T-cell (primary cell): Measurements from ENCODE around the gene PLAU. TPM values are rescaled to one million over a fixed set of nuclear protein-coding genes. Genes with fewer than 3 reads are reported as not detected.

Source experiments
- ATAC-seq, 4 experiments: fragments of 200-7000 bp in 3 of 4; fragments of 150-1000 bp in 1 of 4; cut with Tn5 transposase; replicated peaks in 1 of 4; 1 replicate in 3 of 4; 2 replicates in 1 of 4; pipeline ENCODE4 v1.10.0; 2021; ENCODE audit warnings: moderate library complexity in 3 of 4, mild to moderate bottlenecking in 2 of 4, moderate number of reproducible peaks in 1 of 4
- CTCF ChIA-PET, 2 donors: fragments of 300-600 bp; sonication (Branson Sonifier 250); formaldehyde crosslinking; loops; one replicate each; lab custom pipeline; 2022; ENCODE audit warnings: antibody characterized with exemption in 2 of 2; lab: Charles Lee
- POLR2A ChIA-PET, 2 donors: fragments of 300-600 bp; sonication (Branson Sonifier 250); formaldehyde crosslinking; loops; one replicate each; lab custom pipeline; 2022; ENCODE audit warnings: antibody characterized with exemption in 2 of 2; lab: Charles Lee
- DNase-seq, 35 experiments: peaks; one replicate each; pipeline versions ENCODE4 v3.0.0 to v3.0.0-alpha.2; 2013 to 2023
- H3K27ac ChIP-seq: one replicate; pipeline ENCODE4 v1.5.1; 2013; ENCODE audit warnings: low read length
- H3K27me3 ChIP-seq, 2 experiments: replicated peaks in 1 of 2; 1 replicate in 1 of 2; 2 replicates in 1 of 2; pipeline versions ENCODE4 v1.6.1 to v1.7.0; 2013; ENCODE audit warnings: low read length in 1 of 2, mixed read lengths in 1 of 2; ENCODE audit not compliant: control insufficient read depth in 2 of 2, insufficient read depth in 2 of 2; ENCODE audit errors: extremely low read depth in 1 of 2
- H3K36me3 ChIP-seq, 2 donors: 1 replicate in 1 of 2; 2 replicates in 1 of 2; pipeline versions ENCODE4 v1.6.1 to v1.7.0; 2013; ENCODE audit warnings: low read length in 1 of 2; ENCODE audit not compliant: control insufficient read depth in 2 of 2, insufficient read depth in 1 of 2; ENCODE audit errors: extremely low read depth in 1 of 2
- H3K4me1 ChIP-seq, 2 experiments: 1 replicate in 1 of 2; 2 replicates in 1 of 2; pipeline versions ENCODE4 v1.6.1 to v1.7.0; 2013; ENCODE audit warnings: low read length in 2 of 2, mixed read lengths in 1 of 2; ENCODE audit not compliant: insufficient read depth in 2 of 2, control insufficient read depth in 1 of 2; ENCODE audit errors: extremely low read depth in 1 of 2
- H3K4me3 ChIP-seq, 2 donors: 1 replicate in 1 of 2; 2 replicates in 1 of 2; pipeline versions ENCODE4 v1.5.1 to v1.7.0; 2013; ENCODE audit warnings: mild to moderate bottlenecking in 2 of 2, low read length in 1 of 2, moderate library complexity in 1 of 2; ENCODE audit not compliant: control insufficient read depth in 1 of 2; ENCODE audit errors: extremely low read depth in 1 of 2
- H3K9me3 ChIP-seq: 2 replicates; pipeline ENCODE4 v1.7.0; 2013
- H3K27ac Mint-ChIP-seq, 2 donors: one replicate each; pipeline ENCODE4 v1.8.0; 2020 to 2021; ENCODE audit warnings: mild to moderate bottlenecking in 2 of 2, mixed read lengths in 2 of 2
- H3K27me3 Mint-ChIP-seq, 2 donors: one replicate each; pipeline ENCODE4 v1.8.0; 2021 to 2022; ENCODE audit warnings: mixed read lengths in 2 of 2
- H3K36me3 Mint-ChIP-seq: one replicate; pipeline ENCODE4 v1.8.0; 2021; ENCODE audit warnings: mixed read lengths
- H3K4me1 Mint-ChIP-seq, 3 donors: one replicate each; pipeline ENCODE4 v1.8.0; 2020 to 2022; ENCODE audit warnings: mixed read lengths in 3 of 3, mild to moderate bottlenecking in 1 of 3
- H3K4me3 Mint-ChIP-seq, 3 donors: one replicate each; pipeline ENCODE4 v1.8.0; 2020 to 2022; ENCODE audit warnings: mild to moderate bottlenecking in 3 of 3, mixed read lengths in 3 of 3, moderate library complexity in 3 of 3
- H3K9me3 Mint-ChIP-seq, 3 donors: one replicate each; pipeline ENCODE4 v1.8.0; 2020 to 2022; ENCODE audit warnings: mixed read lengths in 3 of 3
- WGBS: methylation state at CpG from one replicate; pipeline ENCODE4 v1.1.5; 2013; ENCODE audit warnings: missing lambda C conversion rate; ENCODE audit not compliant: insufficient coverage; 5-methylcytosine and 5-hydroxymethylcytosine counted together
- total RNA-seq, 35 experiments: library from RNA in 6 of 35; stranded (reverse) in 6 of 35; fragments of 120-200 nt in 1 of 35; gene quantifications; one replicate each; pipeline versions ENCODE4 v1.2.1 to v1.2.4 and lab custom pipeline; 2013 to 2026

The PLAU gene
- total RNA-seq, 5 donors from 2014 or later (not counting 1 experiment from before 2014, with no cell fraction given) = 0.63 to 1.1 (median 1.1) TPM; not detected in 2

DNA sequence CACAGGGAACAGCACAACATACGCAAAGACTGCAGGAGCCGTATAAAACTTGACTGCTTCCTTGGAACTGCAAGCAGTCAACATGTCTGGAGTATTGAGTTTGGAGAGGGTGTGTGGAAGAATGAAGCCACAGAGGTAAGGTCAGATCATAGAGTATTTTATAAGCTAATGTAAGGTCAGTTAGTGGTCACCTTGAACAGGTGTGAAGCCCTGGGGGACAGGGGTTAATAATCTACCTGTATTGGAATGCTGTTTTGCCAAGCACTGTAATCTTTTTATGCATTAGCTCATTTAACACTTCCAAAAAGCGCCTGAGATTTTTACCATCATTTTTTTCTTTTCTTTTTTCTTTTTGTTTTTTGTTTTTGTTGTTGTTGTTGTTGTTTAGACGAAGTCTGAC, 23.1 kb downstream of the PLAU start:
- ATAC-seq = no peak

DNA sequence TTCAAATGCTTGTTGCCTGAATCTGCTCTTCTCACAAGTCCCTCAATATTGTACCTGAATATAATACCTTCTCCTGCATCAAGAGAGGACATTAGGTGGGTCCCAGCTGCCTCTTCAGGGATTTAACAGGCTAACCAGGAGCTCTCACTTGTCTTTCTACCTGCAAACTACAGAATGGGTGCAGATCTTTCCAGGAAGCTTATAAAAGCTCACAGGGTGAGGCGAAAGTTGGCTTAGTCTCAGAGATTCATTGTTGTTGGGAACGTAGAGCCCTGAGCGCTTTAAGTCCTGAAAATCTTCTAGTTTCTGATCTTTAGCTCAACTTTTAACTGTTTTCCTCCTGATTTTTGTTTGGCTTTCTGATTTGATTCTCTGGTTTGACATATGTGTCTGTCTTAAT, 25.0 kb downstream of the PLAU start:
- Histone ChIP-seq H3K4me3 (no peak overlapping the region), H3K36me3 (no peaks in the 10 kb centered on the region), H3K27me3 (peaks cover 0 to 3% of the 10 kb centered on the region in 2 experiments), H3K9me3 (no peaks in the 10 kb centered on the region), H3K4me1 (peaks cover 0 to 21% of the 10 kb centered on the region in 2 experiments), H3K27ac (no peak overlapping the region)
- WGBS = 100% methylated on average over 3 of the region's 3 CpGs
- ATAC-seq (no peak), DNase-seq (no peak)
- no peaks in the 10 kb centered on the region for H3K36me3 Mint-ChIP-seq
- H3K4me1 Mint-ChIP-seq = peaks cover 15 to 19% (median 16%) of the 10 kb centered on the region in 3 donors
- CTCF ChIA-PET = interaction anchor here (0.9 to 1.6 kb wide), 4 partner anchors 33 to 56 kb away, joined by 4 to 8 read pairs (median 6); no protein-coding TSS in a partner anchor
- H3K27ac Mint-ChIP-seq = no peak overlapping the region
- POLR2A ChIA-PET = no interaction called here
- no peaks in the 10 kb centered on the region for H3K9me3 Mint-ChIP-seq
- H3K4me3 Mint-ChIP-seq = no peak overlapping the region
- H3K27me3 Mint-ChIP-seq = peaks cover 0 to under 1% of the 10 kb centered on the region in 2 donors

More for the DNA sequence above, 23.1 kb downstream of the PLAU start:
- ChIA-PET CTCF (interaction anchor here in 1 of 2 donors (0.9 kb wide), 1 partner anchor 48 kb away, joined by 3 read pairs; no protein-coding TSS in a partner anchor), POLR2A (interaction anchor here in 1 of 2 donors (0.6 kb wide), 1 partner anchor 102 kb away, joined by 3 read pairs; no protein-coding TSS in a partner anchor)
- Histone ChIP-seq H3K9me3 (no peaks in the 10 kb centered on the region), H3K36me3 (no peaks in the 10 kb centered on the region), H3K4me3 (no peak overlapping the region), H3K4me1 (peaks cover 0 to 14% of the 10 kb centered on the region in 2 experiments), H3K27me3 (peaks cover 0 to 3% of the 10 kb centered on the region in 2 experiments), H3K27ac (no peak overlapping the region)
- Mint-ChIP-seq H3K27ac (no peak overlapping the region), H3K4me1 (peaks cover 11 to 14% (median 12%) of the 10 kb centered on the region in 3 donors), H3K27me3 (peaks cover 3 to 11% of the 10 kb centered on the region in 2 donors), H3K4me3 (no peak overlapping the region), H3K9me3 (no peaks in the 10 kb centered on the region), H3K36me3 (no peaks in the 10 kb centered on the region)
- DNase-seq = no peak
- 100% methylated on average over 2 of the region's 4 CpGs for WGBS

DNA sequence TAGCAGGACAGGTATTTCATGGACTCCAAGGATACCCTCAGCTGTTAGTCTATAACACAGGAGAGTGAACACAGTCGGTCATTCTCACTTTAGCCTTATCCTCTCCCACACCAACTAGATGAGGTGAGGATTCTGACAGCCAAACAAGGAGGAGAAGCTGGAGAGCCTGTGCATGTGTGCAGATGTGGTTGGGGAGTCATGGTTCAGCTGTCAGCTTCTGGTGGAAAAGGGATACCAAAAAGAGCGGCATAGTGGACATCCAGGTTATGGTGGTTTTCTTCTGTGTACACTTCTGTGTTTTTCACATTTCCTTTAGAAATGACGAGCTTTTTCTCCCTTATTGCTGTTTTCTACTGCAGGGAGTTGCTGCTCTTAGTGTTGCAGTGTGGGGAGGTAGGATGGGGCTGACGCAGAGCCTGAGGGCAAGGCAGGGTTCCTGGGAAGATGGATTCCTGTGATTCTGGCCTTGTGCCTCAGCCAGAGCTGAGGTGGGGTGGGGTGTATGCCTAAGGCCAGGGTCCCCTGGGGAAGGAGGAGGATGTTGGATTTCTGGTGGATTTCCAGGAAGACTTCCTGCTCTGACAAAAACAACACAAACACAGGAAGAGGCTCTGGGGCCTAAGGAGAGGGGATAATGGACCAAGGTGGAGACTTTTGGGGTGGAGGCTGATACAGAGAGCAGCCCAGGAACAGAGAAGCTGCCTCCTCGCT, 26.6 kb downstream of the PLAU start:
- Mint-ChIP-seq H3K4me3 (no peak overlapping the region), H3K27me3 (no peaks in the 10 kb centered on the region), H3K27ac (no peak overlapping the region), H3K36me3 (no peaks in the 10 kb centered on the region), H3K4me1 (peaks cover 9 to 12% (median 9%) of the 10 kb centered on the region in 3 donors), H3K9me3 (no peaks in the 10 kb centered on the region)
- no peak for ATAC-seq
- DNase-seq = no peak
- peaks cover 0 to 15% of the 10 kb centered on the region in 2 experiments for H3K4me1 ChIP-seq
- WGBS = 100% methylated on average over 1 of the region's 5 CpGs
- H3K27me3 ChIP-seq = peaks cover 0 to 2% of the 10 kb centered on the region in 2 experiments
- no peak overlapping the region for H3K4me3 ChIP-seq
- no peaks in the 10 kb centered on the region for H3K9me3 ChIP-seq
- H3K36me3 ChIP-seq = no peaks in the 10 kb centered on the region
- no peak overlapping the region for H3K27ac ChIP-seq
- ChIA-PET POLR2A (interaction anchor here in 1 of 2 donors (0.6 kb wide), 1 partner anchor 16 kb away, joined by 3 read pairs; no protein-coding TSS in a partner anchor), CTCF (interaction anchor here (0.5 to 1.4 kb wide), 2 partner anchors 30 to 51 kb away, joined by 3 to 4 read pairs; no protein-coding TSS in a partner anchor)

DNA sequence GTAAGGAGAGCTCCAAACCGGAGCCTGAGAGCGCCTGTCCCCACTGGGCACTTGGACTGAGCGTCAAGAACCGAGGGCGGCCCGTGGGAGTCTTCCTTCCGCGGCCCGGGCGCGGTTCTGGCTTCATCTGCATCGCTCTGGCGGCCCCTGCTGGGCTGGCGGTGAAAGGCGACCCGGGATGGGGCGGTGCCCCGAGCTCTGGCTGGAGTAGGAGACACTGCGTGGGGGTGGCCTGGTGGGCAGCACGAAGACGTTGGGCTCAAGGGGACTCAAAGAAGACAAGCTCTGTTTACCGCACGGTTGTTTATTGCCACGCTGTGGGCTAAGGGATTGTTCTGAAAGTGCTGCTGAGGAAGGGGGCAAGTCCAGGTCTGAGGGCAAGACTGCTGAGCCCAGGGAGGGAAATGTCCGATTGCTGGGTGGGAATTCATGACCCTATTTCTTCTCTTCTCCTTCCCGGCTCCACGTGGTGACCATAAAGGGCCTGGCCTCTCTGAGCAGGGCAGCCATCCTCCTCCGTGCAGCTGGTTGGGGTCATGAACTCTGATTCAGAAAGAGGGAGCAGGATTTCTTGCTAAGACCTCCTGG, 29.8 kb downstream of the PLAU start:
- peak overlapping the region in 1 of 2 donors; percentile 5 for H3K4me3 ChIP-seq
- H3K4me1 ChIP-seq = peaks cover 0 to 9% of the 10 kb centered on the region in 2 experiments
- H3K36me3 ChIP-seq = no peaks in the 10 kb centered on the region
- ATAC-seq = peak; percentile 98 to 100 (median 98)
- DNase-seq = peak; percentile 53 to 88 (median 79)
- no peaks in the 10 kb centered on the region for H3K9me3 ChIP-seq
- POLR2A ChIA-PET = interaction anchor here (0.5 to 0.8 kb wide), 3 partner anchors 54 to 1511 kb away, joined by 3 to 4 read pairs (median 3); no protein-coding TSS in a partner anchor
- Mint-ChIP-seq H3K27ac (peak overlapping the region in 1 of 2 donors; percentile 58), H3K27me3 (no peaks in the 10 kb centered on the region), H3K4me1 (peaks cover 5 to 8% (median 7%) of the 10 kb centered on the region in 3 donors), H3K9me3 (no peaks in the 10 kb centered on the region), H3K36me3 (no peaks in the 10 kb centered on the region), H3K4me3 (peak overlapping the region; percentile 36 to 37 (median 37))
- H3K27me3 ChIP-seq = peaks cover 0 to 2% of the 10 kb centered on the region in 2 experiments
- no peak overlapping the region for H3K27ac ChIP-seq
- CTCF ChIA-PET = interaction anchor here (0.5 to 3.9 kb wide), 28 partner anchors 12 to 1296 kb away, joined by 3 to 63 read pairs (median 4); no protein-coding TSS in a partner anchor
- 6% methylated on average over 24 of the region's 28 CpGs for WGBS

DNA sequence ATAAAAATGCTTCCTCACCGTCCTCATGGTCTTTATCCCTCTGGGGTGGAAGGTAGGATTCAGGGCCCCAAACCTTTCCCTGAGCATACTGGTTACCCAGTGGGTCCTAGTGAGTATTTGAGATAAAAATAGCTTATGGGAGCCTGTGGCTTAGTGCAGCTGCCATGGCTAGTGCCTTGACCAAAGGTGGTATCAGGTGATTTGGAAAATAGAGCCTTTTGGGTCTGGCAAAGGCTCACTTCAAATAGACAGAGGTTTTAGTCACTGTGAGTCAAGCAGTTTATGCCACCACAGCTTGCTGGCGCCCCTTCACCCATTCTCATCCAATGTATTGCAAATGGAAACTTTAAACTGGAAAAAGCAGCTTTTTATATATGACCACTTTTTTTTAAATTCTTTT, 30.4 kb downstream of the PLAU start:
- H3K36me3 Mint-ChIP-seq = no peaks in the 10 kb centered on the region
- no peaks in the 10 kb centered on the region for H3K27me3 Mint-ChIP-seq
- Histone ChIP-seq H3K27me3 (peaks cover 0 to 2% of the 10 kb centered on the region in 2 experiments), H3K4me3 (no peak overlapping the region), H3K36me3 (no peaks in the 10 kb centered on the region), H3K27ac (no peak overlapping the region), H3K9me3 (no peaks in the 10 kb centered on the region), H3K4me1 (peaks cover 0 to 9% of the 10 kb centered on the region in 2 experiments)
- WGBS = no CpG with 5 or more reads among the region's 2 CpGs
- ChIA-PET CTCF (interaction anchor here (0.5 to 3.9 kb wide), 22 partner anchors 13 to 1269 kb away, joined by 3 to 63 read pairs (median 4); partner anchors contain the start of gene VDAC2 (in 1 of the 2)), POLR2A (interaction anchor here in 1 of 2 donors (0.6 kb wide), 1 partner anchor 1512 kb away, joined by 4 read pairs; no protein-coding TSS in a partner anchor)
- no peaks in the 10 kb centered on the region for H3K9me3 Mint-ChIP-seq
- DNase-seq (no peak), ATAC-seq (no peak)
- H3K4me3 Mint-ChIP-seq = peak overlapping the region in 2 of 3 donors; percentile 36 to 37
- H3K4me1 Mint-ChIP-seq = peaks cover 5 to 8% (median 7%) of the 10 kb centered on the region in 3 donors
- no peak overlapping the region for H3K27ac Mint-ChIP-seq
